Activated naive CD8-positive, alpha-beta T cell treated with anti-CD3 and anti-CD28 coated beads, Interleukin-2, amount 50 U/mL, for 24 hours (primary cell): ENCODE data around the gene LRFN2.

Source experiments
- ATAC-seq: fragments of 150-1000 bp; cut with Tn5 transposase; one replicate; pipeline ENCODE4 v1.10.0; 2021
- DNase-seq: peaks from one replicate; pipeline ENCODE4 v3.0.0; 2021
- H3K27ac Mint-ChIP-seq: one replicate; pipeline ENCODE4 v1.8.0; 2021; ENCODE audit warnings: mild to moderate bottlenecking, mixed read lengths
- H3K27me3 Mint-ChIP-seq: one replicate; pipeline ENCODE4 v1.8.0; 2021; ENCODE audit warnings: mixed read lengths
- H3K36me3 Mint-ChIP-seq: one replicate; pipeline ENCODE4 v1.8.0; 2021; ENCODE audit warnings: low read depth, mixed read lengths
- H3K4me1 Mint-ChIP-seq: one replicate; pipeline ENCODE4 v1.8.0; 2021; ENCODE audit warnings: mixed read lengths
- H3K4me3 Mint-ChIP-seq: one replicate; pipeline ENCODE4 v1.8.0; 2021; ENCODE audit warnings: mild to moderate bottlenecking, moderate library complexity, mixed read lengths
- H3K9me3 Mint-ChIP-seq: one replicate; pipeline ENCODE4 v1.8.0; 2021; ENCODE audit warnings: mixed read lengths

LRFN2 gene

GRCh38 chr6:40577672-40578071, 9.5 kb downstream of the LRFN2 start:
- ATAC-seq (no peak), DNase-seq (no peak)
- Mint-ChIP-seq H3K36me3 (no peaks in the 10 kb centered on the region), H3K4me3 (no peak overlapping the region), H3K27me3 (no peaks in the 10 kb centered on the region), H3K9me3 (no peaks in the 10 kb centered on the region), H3K27ac (no peak overlapping the region), H3K4me1 (no peaks in the 10 kb centered on the region)

GRCh38 chr6:40573221-40573620, 13.9 kb downstream of the LRFN2 start:
- H3K4me1 Mint-ChIP-seq: no peaks in the 10 kb centered on the region
- H3K36me3 Mint-ChIP-seq: no peaks in the 10 kb centered on the region
- H3K27ac Mint-ChIP-seq: no peak overlapping the region
- H3K9me3 Mint-ChIP-seq: no peaks in the 10 kb centered on the region
- DNase-seq (no peak), ATAC-seq (no peak)
- no peaks in the 10 kb centered on the region for H3K27me3 Mint-ChIP-seq
- no peak overlapping the region for H3K4me3 Mint-ChIP-seq

- ATAC-seq (no peak), DNase-seq (no peak)
- no peak overlapping the region for H3K27ac Mint-ChIP-seq
- no peak overlapping the region for H3K4me3 Mint-ChIP-seq
- no peaks in the 10 kb centered on the region for H3K9me3 Mint-ChIP-seq
- no peaks in the 10 kb centered on the region for H3K4me1 Mint-ChIP-seq
- H3K27me3 Mint-ChIP-seq: no peaks in the 10 kb centered on the region
- no peaks in the 10 kb centered on the region for H3K36me3 Mint-ChIP-seq
Observed at GRCh38 chr6:40569162-40569910, 17.8 kb downstream of the LRFN2 start.

- no peak for DNase-seq
- Mint-ChIP-seq H3K4me3 (no peak overlapping the region), H3K27ac (no peak overlapping the region), H3K9me3 (no peaks in the 10 kb centered on the region), H3K27me3 (no peaks in the 10 kb centered on the region), H3K36me3 (no peaks in the 10 kb centered on the region), H3K4me1 (no peaks in the 10 kb centered on the region)
- no peak for ATAC-seq
Observed at GRCh38 chr6:40568062-40568708, 19.0 kb downstream of the LRFN2 start.

- Mint-ChIP-seq H3K9me3 (no peaks in the 10 kb centered on the region), H3K4me1 (no peaks in the 10 kb centered on the region), H3K27ac (no peak overlapping the region), H3K36me3 (no peaks in the 10 kb centered on the region), H3K27me3 (no peaks in the 10 kb centered on the region), H3K4me3 (no peak overlapping the region)
- ATAC-seq: no peak
- no peak for DNase-seq
Observed at GRCh38 chr6:40563111-40563510, 24.1 kb downstream of the LRFN2 start.

- Mint-ChIP-seq H3K9me3 (no peaks in the 10 kb centered on the region), H3K4me1 (no peaks in the 10 kb centered on the region), H3K36me3 (no peaks in the 10 kb centered on the region)
Observed at GRCh38 chr6:40559056-40559455, 28.1 kb downstream of the LRFN2 start.

GRCh38 chr6:40558102-40558501, 29.1 kb downstream of the LRFN2 start:
- H3K27me3 Mint-ChIP-seq: peaks cover 2% of the 10 kb centered on the region
- no peak for DNase-seq
- H3K4me3 Mint-ChIP-seq: no peak overlapping the region
- H3K9me3 Mint-ChIP-seq: no peaks in the 10 kb centered on the region
- no peaks in the 10 kb centered on the region for H3K36me3 Mint-ChIP-seq
- no peaks in the 10 kb centered on the region for H3K4me1 Mint-ChIP-seq
- no peak overlapping the region for H3K27ac Mint-ChIP-seq
- no peak for ATAC-seq

More at GRCh38 chr6:40559056-40559455, 28.1 kb downstream of the LRFN2 start:
- H3K27ac Mint-ChIP-seq: no peak overlapping the region
- H3K4me3 Mint-ChIP-seq: no peak overlapping the region
- peaks cover 2% of the 10 kb centered on the region for H3K27me3 Mint-ChIP-seq
- no peak for DNase-seq
- no peak for ATAC-seq

- Mint-ChIP-seq H3K36me3 (no peaks in the 10 kb centered on the region), H3K27me3 (peaks cover 2% of the 10 kb centered on the region), H3K4me3 (no peak overlapping the region), H3K4me1 (no peaks in the 10 kb centered on the region), H3K27ac (no peak overlapping the region), H3K9me3 (no peaks in the 10 kb centered on the region)
- ATAC-seq: no peak
- DNase-seq: no peak
Observed at GRCh38 chr6:40556881-40557280, 30.3 kb downstream of the LRFN2 start.

- DNase-seq (no peak), ATAC-seq (no peak)
- no peak overlapping the region for H3K27ac Mint-ChIP-seq
- H3K9me3 Mint-ChIP-seq: no peaks in the 10 kb centered on the region
- no peak overlapping the region for H3K4me3 Mint-ChIP-seq
- H3K4me1 Mint-ChIP-seq: no peaks in the 10 kb centered on the region
- no peaks in the 10 kb centered on the region for H3K36me3 Mint-ChIP-seq
- H3K27me3 Mint-ChIP-seq: peaks cover 2% of the 10 kb centered on the region
Observed at GRCh38 chr6:40556023-40556422, 31.1 kb downstream of the LRFN2 start.

GRCh38 chr6:40555092-40555491, 32.1 kb downstream of the LRFN2 start:
- DNase-seq: no peak
- Mint-ChIP-seq H3K36me3 (no peaks in the 10 kb centered on the region), H3K27me3 (peaks cover 2% of the 10 kb centered on the region), H3K4me3 (no peak overlapping the region), H3K9me3 (no peaks in the 10 kb centered on the region), H3K4me1 (no peaks in the 10 kb centered on the region), H3K27ac (no peak overlapping the region)
- ATAC-seq: no peak

GRCh38 chr6:40552941-40553340, 34.2 kb downstream of the LRFN2 start:
- no peak for DNase-seq
- no peaks in the 10 kb centered on the region for H3K36me3 Mint-ChIP-seq
- H3K4me3 Mint-ChIP-seq: no peak overlapping the region
- H3K27me3 Mint-ChIP-seq: peaks cover 2% of the 10 kb centered on the region
- no peaks in the 10 kb centered on the region for H3K9me3 Mint-ChIP-seq
- no peak for ATAC-seq
- H3K4me1 Mint-ChIP-seq: no peaks in the 10 kb centered on the region
- no peak overlapping the region for H3K27ac Mint-ChIP-seq

GRCh38 chr6:40551966-40552505, 35.1 kb downstream of the LRFN2 start:
- Mint-ChIP-seq H3K4me1 (no peaks in the 10 kb centered on the region), H3K27me3 (peaks cover 2% of the 10 kb centered on the region), H3K4me3 (no peak overlapping the region), H3K36me3 (no peaks in the 10 kb centered on the region), H3K27ac (no peak overlapping the region), H3K9me3 (no peaks in the 10 kb centered on the region)
- ATAC-seq (no peak), DNase-seq (no peak)

GRCh38 chr6:40550202-40551101, 36.7 kb downstream of the LRFN2 start:
- no peaks in the 10 kb centered on the region for H3K9me3 Mint-ChIP-seq
- no peak overlapping the region for H3K27ac Mint-ChIP-seq
- no peaks in the 10 kb centered on the region for H3K36me3 Mint-ChIP-seq
- no peaks in the 10 kb centered on the region for H3K27me3 Mint-ChIP-seq
- H3K4me1 Mint-ChIP-seq: no peaks in the 10 kb centered on the region
- peak; percentile 3 for DNase-seq
- H3K4me3 Mint-ChIP-seq: no peak overlapping the region
- no peak for ATAC-seq

- no peak overlapping the region for H3K27ac Mint-ChIP-seq
Observed at GRCh38 chr6:40545954-40546353, 41.2 kb downstream of the LRFN2 start.

More at GRCh38 chr6:40545954-40546353, 41.2 kb downstream of the LRFN2 start:
- no peak for DNase-seq
- Mint-ChIP-seq H3K4me3 (no peak overlapping the region), H3K36me3 (no peaks in the 10 kb centered on the region), H3K27me3 (no peaks in the 10 kb centered on the region), H3K4me1 (no peaks in the 10 kb centered on the region), H3K9me3 (no peaks in the 10 kb centered on the region)
- no peak for ATAC-seq
